Aortic smooth muscle cell (primary cell): Measurements from ENCODE around the gene OR13J1. TPM values are rescaled to one million over a fixed set of nuclear protein-coding genes. Genes with fewer than 3 reads are reported as not detected.

Source experiments
- total RNA-seq: library from RNA; depleted of rRNA; stranded (reverse); fragments of >200 nt; gene quantifications from 2 replicates; pipeline ENCODE4 v1.2.3, GENCODE V29; 2014

Gene OR13J1, protein sequence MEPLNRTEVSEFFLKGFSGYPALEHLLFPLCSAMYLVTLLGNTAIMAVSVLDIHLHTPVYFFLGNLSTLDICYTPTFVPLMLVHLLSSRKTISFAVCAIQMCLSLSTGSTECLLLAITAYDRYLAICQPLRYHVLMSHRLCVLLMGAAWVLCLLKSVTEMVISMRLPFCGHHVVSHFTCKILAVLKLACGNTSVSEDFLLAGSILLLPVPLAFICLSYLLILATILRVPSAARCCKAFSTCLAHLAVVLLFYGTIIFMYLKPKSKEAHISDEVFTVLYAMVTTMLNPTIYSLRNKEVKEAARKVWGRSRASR
- not detected in 2 replicates for total RNA-seq

GRCh38 chr9:35870351-35870923 is at the start of gene OR13J1:
Gene OR13J1, minus strand, starts transcription at chr9:35870401. Its CDS starts 0 bp downstream, at chr9:35870401.

DNA sequence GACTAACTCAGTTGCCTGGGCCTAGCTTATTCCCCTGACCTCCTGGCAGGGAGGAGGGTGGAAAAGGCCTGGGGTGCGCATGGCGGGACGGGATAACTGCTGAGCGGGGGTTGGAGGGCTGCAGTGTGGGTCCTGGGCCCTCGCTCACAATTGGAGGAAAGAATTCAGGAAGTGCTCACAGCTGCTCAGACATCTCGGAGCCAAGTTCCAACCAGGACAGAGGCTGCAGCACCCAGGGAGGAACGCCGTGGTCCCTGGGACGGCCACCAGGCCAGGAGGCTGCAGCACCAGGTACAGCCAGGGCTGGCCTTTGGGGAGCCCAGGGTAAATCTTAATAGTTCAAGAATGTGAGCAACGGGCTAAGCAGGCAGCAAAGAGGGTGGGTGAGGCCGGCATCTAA is 39.1 kb upstream of the OR13J1 start, which contains the start of gene SPAAR:
Gene SPAAR, plus strand, starts transcription at position 217 of the 400 bp plus-strand sequence. CDS start 974 bp downstream, outside the sequence.

DNA sequence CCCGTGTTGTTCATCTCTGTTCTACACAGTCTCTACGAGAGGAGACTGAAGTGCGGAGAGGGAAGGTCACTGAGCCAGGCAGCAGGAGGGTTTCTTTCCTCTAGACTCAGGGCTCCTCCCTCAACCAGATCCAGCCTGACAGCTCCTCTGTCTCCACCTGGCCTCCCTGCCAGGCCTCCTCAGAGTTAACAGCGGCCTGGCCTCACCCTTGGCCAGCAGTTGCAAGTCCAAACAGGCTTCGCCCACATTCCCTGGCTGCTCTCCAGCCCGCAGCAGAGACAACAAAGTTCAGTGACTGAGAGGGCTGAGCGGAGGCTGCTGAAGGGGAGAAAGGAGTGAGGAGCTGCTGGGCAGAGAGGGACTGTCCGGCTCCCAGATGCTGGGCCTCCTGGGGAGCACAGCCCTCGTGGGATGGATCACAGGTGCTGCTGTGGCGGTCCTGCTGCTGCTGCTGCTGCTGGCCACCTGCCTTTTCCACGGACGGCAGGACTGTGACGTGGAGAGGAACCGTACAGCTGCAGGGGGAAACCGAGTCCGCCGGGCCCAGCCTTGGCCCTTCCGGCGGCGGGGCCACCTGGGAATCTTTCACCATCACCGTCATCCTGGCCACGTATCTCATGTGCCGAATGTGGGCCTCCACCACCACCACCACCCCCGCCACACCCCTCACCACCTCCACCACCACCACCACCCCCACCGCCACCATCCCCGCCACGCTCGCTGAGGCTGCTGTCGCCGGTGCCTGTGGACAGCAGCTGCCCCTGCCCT is 35.9 kb upstream of the OR13J1 start, which contains the start of gene HRCT1:
Gene HRCT1, plus strand, starts transcription at position 291 of the 768 bp plus-strand sequence. Its CDS starts 86 bp downstream, at position 377.

GRCh38 chr9:35829084-35829763 is 41.0 kb downstream of the OR13J1 start, which contains the start of gene TMEM8B:
Gene TMEM8B, plus strand, starts transcription at chr9:35829228. Its CDS starts 220 bp downstream, at chr9:35829448.

GRCh38 chr9:35828716-35829083 is 41.5 kb downstream of the OR13J1 start, which contains the start of gene FAM221B:
Gene FAM221B, minus strand, starts transcription at chr9:35828732. Its CDS starts 2,571 bp downstream, at chr9:35826161.

Other genes with a start within 250 kb of the OR13J1 start
- gene SIT1, start 219.5 kb downstream of the OR13J1 start, total RNA-seq, result 0.25 and 0.53 TPM in 2 replicates
- gene RMRP, start 212.4 kb downstream of the OR13J1 start, total RNA-seq, result 33,640 and 43,179 TPM in 2 replicates
- 16.1 and 19.0 TPM in 2 replicates for gene CCDC107, start 212.1 kb downstream of the OR13J1 start, total RNA-seq
- gene ARHGEF39, start 205.2 kb downstream of the OR13J1 start, total RNA-seq, result 0.44 and 0.53 TPM in 2 replicates
- not detected in 2 replicates for gene CA9, start 196.5 kb downstream of the OR13J1 start, total RNA-seq
- gene TPM2, start 180.5 kb downstream of the OR13J1 start, total RNA-seq, result 805 and 904 TPM in 2 replicates
- gene TLN1, start 138.2 kb downstream of the OR13J1 start, total RNA-seq, result 322 and 363 TPM in 2 replicates
- gene CREB3, start 137.7 kb downstream of the OR13J1 start, total RNA-seq, result 79.8 and 82.0 TPM in 2 replicates
- gene GBA2, start 121.2 kb downstream of the OR13J1 start, total RNA-seq, result 21.4 and 29.0 TPM in 2 replicates
- 13.6 and 17.5 TPM in 2 replicates for gene RGP1, start 121.1 kb downstream of the OR13J1 start, total RNA-seq
- gene MSMP, start 116.1 kb downstream of the OR13J1 start, total RNA-seq, result 0.31 and 1.6 TPM in 2 replicates
- gene NPR2, start 78.8 kb downstream of the OR13J1 start, total RNA-seq, result 21.5 and 34.6 TPM in 2 replicates
- 1.7 TPM in 2 replicates for gene SPAG8, start 58.1 kb downstream of the OR13J1 start, total RNA-seq
- 38.2 and 39.0 TPM in 2 replicates for gene HINT2, start 55.4 kb downstream of the OR13J1 start, total RNA-seq
- not detected in 2 replicates for gene FAM221B, start 41.7 kb downstream of the OR13J1 start, total RNA-seq
- 2.0 and 3.0 TPM in 2 replicates for gene TMEM8B, start 41.2 kb downstream of the OR13J1 start, total RNA-seq
- gene HRCT1, start 35.8 kb upstream of the OR13J1 start, total RNA-seq, result 1.3 and 2.2 TPM in 2 replicates
- 0.12 and 0.26 TPM in 2 replicates for gene SPAAR, start 39.1 kb upstream of the OR13J1 start, total RNA-seq
- not detected in 2 replicates for gene OR2S2, start 87.8 kb upstream of the OR13J1 start, total RNA-seq
- 25.1 and 26.9 TPM in 2 replicates for gene RECK, start 166.5 kb upstream of the OR13J1 start, total RNA-seq